Hematopoietic multipotent progenitor cell treated with erythropoietin and hydrocortisone succinate and interleukin-3 and kit ligand, for 17 days (in vitro differentiated cells): Measurements from ENCODE around the gene SUSD5.
"Not testable (repeated sequence)": the region's sequence is repeated elsewhere in the genome, so short reads cannot be mapped to it uniquely, and the experiment has no call there.

ENCODE experiments used
- DNase-seq: peaks from one replicate; pipeline ENCODE4 v3.0.0-alpha.2; 2015; ENCODE audit warnings: low spot score

Gene SUSD5

GRCh38 chr3:33152363-33153360, 65.9 kb downstream of the SUSD5 start:
- no peak for DNase-seq

- no peak for DNase-seq
Measured at GRCh38 chr3:33149342-33149741, 69.3 kb downstream of the SUSD5 start.

GRCh38 chr3:33146791-33147445, 71.7 kb downstream of the SUSD5 start:
- DNase-seq = no peak

- DNase-seq = no peak
Measured at GRCh38 chr3:33145901-33146580, 72.6 kb downstream of the SUSD5 start.

GRCh38 chr3:33145221-33145900, 73.2 kb downstream of the SUSD5 start:
- DNase-seq = no peak

- DNase-seq = peak; percentile 29
Measured at GRCh38 chr3:33144433-33144832, 74.2 kb downstream of the SUSD5 start.

- DNase-seq = no peak
Measured at GRCh38 chr3:33141006-33141405, 77.6 kb downstream of the SUSD5 start.

- DNase-seq = no peak
Measured at GRCh38 chr3:33139996-33140395, 78.6 kb downstream of the SUSD5 start.

GRCh38 chr3:33139006-33139623, 79.5 kb downstream of the SUSD5 start:
- not testable (repeated sequence) for DNase-seq

- DNase-seq = no peak
Measured at GRCh38 chr3:33137691-33138090, 80.9 kb downstream of the SUSD5 start.

GRCh38 chr3:33134026-33134625, 84.5 kb downstream of the SUSD5 start:
- DNase-seq = no peak

GRCh38 chr3:33132019-33132360, 86.6 kb downstream of the SUSD5 start:
- no peak for DNase-seq

- peak; percentile 70 for DNase-seq
Measured at GRCh38 chr3:33131331-33132018, 87.1 kb downstream of the SUSD5 start.

- no peak for DNase-seq
Measured at GRCh38 chr3:33130144-33130543, 88.5 kb downstream of the SUSD5 start.

- DNase-seq = no peak
Measured at GRCh38 chr3:33128706-33129105, 89.9 kb downstream of the SUSD5 start.

- no peak for DNase-seq
Measured at GRCh38 chr3:33125840-33126239, 92.8 kb downstream of the SUSD5 start.

GRCh38 chr3:33124638-33125037, 94.0 kb downstream of the SUSD5 start:
- DNase-seq = no peak

GRCh38 chr3:33122991-33123390, 95.6 kb downstream of the SUSD5 start:
- no peak for DNase-seq

- no peak for DNase-seq
Measured at GRCh38 chr3:33119891-33120290, 98.7 kb downstream of the SUSD5 start.

GRCh38 chr3:33117461-33117860, 101.1 kb downstream of the SUSD5 start:
- DNase-seq = no peak
